ENCODE data around the gene CEP112.
"Not testable (repeated sequence)": the region's sequence is repeated elsewhere in the genome, so short reads cannot be mapped to it uniquely, and the experiment has no call there.

The CEP112 gene

GRCh38 chr17:65823713-65824112 lies 368.2 kb downstream of the CEP112 start:
- DNase-seq (ENCODE audit: low spot score), result no peak

GRCh38 chr17:65820811-65821210 lies 371.1 kb downstream of the CEP112 start:
- DNase-seq (ENCODE audit: low spot score), result no peak

GRCh38 chr17:65820306-65820705 lies 371.6 kb downstream of the CEP112 start:
- no peak for DNase-seq (ENCODE audit: low spot score)

GRCh38 chr17:65819810-65820209 lies 372.1 kb downstream of the CEP112 start:
- no peak for DNase-seq (ENCODE audit: low spot score)

- DNase-seq (ENCODE audit: low spot score), result no peak
These were observed 374.0 kb downstream of the CEP112 start for GRCh38 chr17:65817951-65818350.

DNA sequence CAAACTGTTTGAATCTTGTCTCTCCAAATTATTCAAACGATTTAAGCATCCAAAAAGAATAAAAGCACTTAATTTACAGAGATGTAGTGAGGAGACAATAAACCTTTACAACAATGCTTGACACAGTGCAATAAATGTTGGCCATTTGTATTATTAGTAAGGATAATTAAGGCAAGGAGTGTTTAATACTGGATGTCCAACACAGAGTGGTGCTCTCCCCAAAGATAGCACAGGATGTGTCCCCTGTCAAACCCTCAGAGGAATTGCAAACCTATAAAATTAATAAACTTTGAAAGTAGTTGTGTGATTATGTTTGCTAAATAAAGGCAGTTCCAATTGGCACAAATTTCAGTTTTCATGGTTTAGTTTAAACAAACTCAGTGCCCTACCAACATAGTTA lies 377.5 kb downstream of the CEP112 start:
- DNase-seq (ENCODE audit: low spot score), result no peak

DNA sequence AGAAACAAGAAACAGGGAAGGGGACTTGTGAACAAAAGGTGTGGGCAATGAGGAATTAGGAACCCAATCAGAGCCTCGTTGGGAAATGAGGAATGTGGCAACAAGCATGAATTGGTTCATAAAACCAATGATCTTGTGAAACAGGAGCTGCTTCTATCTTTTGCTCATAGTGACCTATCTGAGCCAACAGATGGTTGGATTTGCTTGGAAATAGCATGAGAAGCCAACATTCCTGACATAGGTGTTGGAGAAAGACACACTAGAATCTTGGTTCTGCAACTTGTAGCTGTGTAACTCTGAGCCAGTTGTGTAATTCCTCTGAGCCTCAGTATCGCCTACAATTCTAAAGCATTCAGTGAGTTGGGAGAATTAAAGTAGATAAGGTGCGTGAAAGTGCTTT lies 378.6 kb downstream of the CEP112 start:
- DNase-seq (ENCODE audit: low spot score), result no peak

- no peak for DNase-seq (ENCODE audit: low spot score)
These were observed 380.9 kb downstream of the CEP112 start for GRCh38 chr17:65811043-65811442.

- peak; percentile 31 for DNase-seq (ENCODE audit: low spot score)
These were observed 382.6 kb downstream of the CEP112 start for GRCh38 chr17:65809366-65809765.

DNA sequence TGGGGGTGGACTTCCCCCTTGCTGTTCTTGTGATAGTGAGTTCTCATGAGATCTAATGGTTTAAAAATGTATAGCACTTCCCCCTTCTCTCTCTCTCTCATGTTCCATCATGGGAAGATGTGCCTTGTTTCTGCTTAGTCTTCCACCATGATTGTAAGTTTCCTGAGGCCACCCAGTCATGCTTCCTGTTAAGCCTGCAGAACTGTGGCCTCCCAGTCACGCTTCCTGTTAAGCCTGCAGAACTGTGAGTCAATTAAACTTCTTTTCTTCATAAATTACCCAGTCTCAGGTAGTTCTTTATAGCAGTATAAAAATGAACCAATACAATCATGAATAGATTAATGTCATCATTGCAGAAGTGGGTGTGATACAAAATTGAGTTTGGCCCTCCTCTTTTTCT lies 383.4 kb downstream of the CEP112 start:
- not testable (repeated sequence) for DNase-seq (ENCODE audit: low spot score)

DNA sequence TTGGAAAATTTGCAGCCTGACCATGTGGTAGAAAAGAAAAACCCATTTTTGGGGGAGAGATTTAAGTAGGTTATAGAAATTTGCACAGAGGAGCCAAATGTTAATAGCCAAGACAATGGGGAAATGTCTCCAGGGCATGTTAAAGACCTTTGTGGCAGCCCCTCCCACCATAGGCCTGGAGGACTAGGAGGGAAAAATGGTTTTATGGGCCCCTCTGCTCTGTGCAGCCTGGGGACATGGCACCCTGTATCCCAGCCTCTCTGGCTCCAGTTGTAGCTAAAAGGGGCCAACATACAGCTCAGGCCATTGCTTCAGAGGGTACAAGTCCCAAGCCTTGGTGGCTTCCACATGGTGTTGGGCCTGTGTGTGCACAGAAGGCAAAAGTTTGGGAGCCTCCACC lies 384.6 kb downstream of the CEP112 start:
- no peak for DNase-seq (ENCODE audit: low spot score)

- DNase-seq (ENCODE audit: low spot score), result no peak
These were observed 390.4 kb downstream of the CEP112 start for GRCh38 chr17:65801513-65801912.

- no peak for DNase-seq (ENCODE audit: low spot score)
These were observed 391.3 kb downstream of the CEP112 start for GRCh38 chr17:65800655-65801054.

GRCh38 chr17:65799869-65800268 lies 392.1 kb downstream of the CEP112 start:
- DNase-seq (ENCODE audit: low spot score), result no peak

GRCh38 chr17:65799454-65799853 lies 392.5 kb downstream of the CEP112 start:
- no peak for DNase-seq (ENCODE audit: low spot score)

DNA sequence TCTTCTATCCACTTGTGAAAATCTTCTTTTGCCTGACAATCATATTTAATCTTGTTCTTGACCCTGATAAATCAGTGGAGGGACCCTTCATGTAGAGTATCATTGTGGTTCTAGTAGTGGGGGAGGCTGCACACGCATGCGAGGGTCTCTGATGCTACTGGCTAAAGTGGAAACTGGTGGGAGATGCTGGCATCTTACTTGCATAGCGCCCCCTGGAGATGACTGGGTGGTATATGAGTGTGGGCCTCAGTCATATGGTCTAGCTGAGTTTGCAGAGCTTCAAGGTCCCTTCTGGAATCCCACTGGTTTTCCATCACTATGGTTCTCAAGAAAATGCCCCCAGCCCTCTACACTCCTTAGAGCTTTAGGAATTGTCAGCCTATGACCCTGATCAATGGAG lies 394.1 kb downstream of the CEP112 start:
- DNase-seq (ENCODE audit: low spot score), result no peak

GRCh38 chr17:65797101-65797500 lies 394.8 kb downstream of the CEP112 start:
- DNase-seq (ENCODE audit: low spot score), result no peak

GRCh38 chr17:65794572-65794971 lies 397.4 kb downstream of the CEP112 start:
- DNase-seq (ENCODE audit: low spot score), result no peak

GRCh38 chr17:65790241-65790640 lies 401.7 kb downstream of the CEP112 start:
- DNase-seq (ENCODE audit: low spot score), result no peak

- no peak for DNase-seq (ENCODE audit: low spot score)
These were observed 404.4 kb downstream of the CEP112 start for GRCh38 chr17:65787503-65787902.

GRCh38 chr17:65786479-65786878 lies 405.5 kb downstream of the CEP112 start:
- no peak for DNase-seq (ENCODE audit: low spot score)

GRCh38 chr17:65785109-65785508 lies 406.8 kb downstream of the CEP112 start:
- no peak for DNase-seq (ENCODE audit: low spot score)

- DNase-seq (ENCODE audit: low spot score), result no peak
These were observed 408.0 kb downstream of the CEP112 start for GRCh38 chr17:65783845-65784334.

GRCh38 chr17:65782104-65782706 lies 409.7 kb downstream of the CEP112 start:
- not testable (repeated sequence) for DNase-seq (ENCODE audit: low spot score)
